Fibroblast of peridontal ligament (primary cell): ENCODE data around the gene SLC38A4.
A peak's percentile ranks its signal among the peaks of the same experiment; 100 is the strongest.
"Not testable (repeated sequence)": the region's sequence is repeated elsewhere in the genome, so short reads cannot be mapped to it uniquely, and the experiment has no call there.

Experiments
- DNase-seq: peaks from one replicate; pipeline ENCODE4 v3.0.0-alpha.2; 2010; ENCODE audit errors: extremely low read depth

Gene SLC38A4, protein sequence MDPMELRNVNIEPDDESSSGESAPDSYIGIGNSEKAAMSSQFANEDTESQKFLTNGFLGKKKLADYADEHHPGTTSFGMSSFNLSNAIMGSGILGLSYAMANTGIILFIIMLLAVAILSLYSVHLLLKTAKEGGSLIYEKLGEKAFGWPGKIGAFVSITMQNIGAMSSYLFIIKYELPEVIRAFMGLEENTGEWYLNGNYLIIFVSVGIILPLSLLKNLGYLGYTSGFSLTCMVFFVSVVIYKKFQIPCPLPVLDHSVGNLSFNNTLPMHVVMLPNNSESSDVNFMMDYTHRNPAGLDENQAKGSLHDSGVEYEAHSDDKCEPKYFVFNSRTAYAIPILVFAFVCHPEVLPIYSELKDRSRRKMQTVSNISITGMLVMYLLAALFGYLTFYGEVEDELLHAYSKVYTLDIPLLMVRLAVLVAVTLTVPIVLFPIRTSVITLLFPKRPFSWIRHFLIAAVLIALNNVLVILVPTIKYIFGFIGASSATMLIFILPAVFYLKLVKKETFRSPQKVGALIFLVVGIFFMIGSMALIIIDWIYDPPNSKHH

DNA sequence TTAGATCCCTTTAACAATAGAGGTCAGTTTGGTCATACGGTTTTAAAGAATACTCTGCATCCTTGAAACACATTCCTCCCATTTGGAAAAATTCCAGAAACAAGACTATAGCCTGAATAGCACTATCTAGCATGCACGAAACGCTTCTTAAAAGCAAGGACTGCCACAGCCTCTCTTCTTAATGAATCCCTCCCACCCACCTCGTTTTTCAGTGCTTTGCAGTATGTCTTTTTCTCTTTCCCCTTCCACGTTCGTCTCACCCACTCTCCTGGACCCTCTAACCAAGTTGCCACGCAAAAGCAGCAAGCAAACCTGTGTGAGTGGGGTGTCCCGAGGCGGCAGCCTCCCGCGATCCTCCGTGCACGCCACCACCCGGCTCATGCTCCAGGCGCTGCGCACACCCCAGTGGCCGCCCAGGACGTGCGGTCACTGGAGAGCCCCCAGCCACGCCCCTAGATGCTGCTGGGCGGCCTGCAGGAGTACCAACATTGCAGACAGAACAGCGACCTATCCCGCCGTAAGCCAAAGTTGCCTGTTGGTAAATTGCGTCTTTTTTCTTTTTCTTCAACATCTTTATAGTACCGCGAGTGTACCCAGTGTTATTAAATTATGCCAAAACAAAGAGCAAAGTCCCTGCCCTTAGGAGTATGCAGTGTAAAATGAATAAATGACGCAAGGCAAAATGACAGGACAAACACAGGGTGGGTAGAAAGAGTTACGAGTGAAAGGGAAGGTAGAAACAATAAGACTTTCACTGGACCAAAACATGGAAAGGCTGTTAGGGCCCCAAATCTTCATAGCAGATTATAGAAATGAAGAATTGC is at the start of gene SLC38A4:
SLC38A4 (minus strand) TSS at position 407 of the 824 bp plus-strand sequence. CDS start 32,926 bp downstream, outside the sequence.
- peak; percentile 36 for DNase-seq

DNA sequence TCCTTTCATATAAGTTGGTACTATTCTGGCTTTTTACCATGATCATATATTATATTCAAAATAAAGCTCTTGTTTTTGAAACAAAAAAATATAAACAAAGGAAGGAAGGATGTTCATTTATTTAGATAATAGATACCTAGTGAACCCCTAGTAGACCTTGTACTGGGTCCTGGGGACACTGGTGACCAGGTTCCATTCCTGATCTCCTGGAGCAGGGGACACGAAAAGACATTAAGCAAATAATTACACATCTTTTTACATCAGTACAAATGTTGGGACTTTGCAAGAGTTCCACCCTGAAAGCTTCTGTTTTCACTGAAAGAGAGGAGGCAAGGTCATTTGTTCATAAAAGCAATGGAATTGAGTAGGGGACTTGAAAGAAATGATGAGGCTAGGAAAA is 49.3 kb upstream of the SLC38A4 start:
- no peak for DNase-seq

DNA sequence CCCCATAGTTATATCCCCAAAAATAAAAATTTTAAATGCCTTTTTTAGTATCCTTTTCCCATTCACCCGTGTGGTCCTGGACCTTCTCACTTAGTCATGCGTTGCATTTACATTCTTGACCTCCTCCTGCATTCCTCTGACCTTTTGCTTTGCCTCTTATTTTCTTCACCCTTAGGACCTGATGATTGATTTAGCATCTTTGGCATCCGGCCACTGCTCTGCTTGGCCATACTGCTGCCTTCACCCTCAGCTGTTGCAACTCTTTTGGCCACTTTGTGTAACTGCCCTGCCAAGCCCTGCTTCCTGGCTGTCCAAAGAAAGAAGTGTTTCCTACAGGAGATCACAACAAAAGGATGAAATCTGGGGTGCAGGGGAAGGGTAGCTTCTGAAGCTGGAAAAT is 48.8 kb upstream of the SLC38A4 start:
- no peak for DNase-seq

DNA sequence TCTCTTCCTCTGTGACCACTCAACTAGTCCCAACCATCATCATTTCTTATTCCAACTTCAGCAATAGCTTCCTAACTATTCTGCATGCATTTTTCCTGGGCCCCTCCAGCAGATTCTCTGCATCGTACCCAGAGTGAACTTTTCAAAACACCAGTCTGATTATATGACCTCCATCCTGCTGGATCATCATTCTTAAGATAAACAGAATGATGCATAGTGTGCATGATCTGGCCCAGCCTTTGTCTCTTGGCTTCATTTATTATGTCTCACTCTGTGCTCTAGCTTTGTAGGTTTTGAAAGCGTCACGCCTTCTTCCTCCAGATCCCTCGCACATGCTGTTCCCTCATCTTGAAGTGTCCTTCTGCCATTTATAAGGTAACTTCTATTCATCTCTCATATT is 46.3 kb upstream of the SLC38A4 start:
- DNase-seq, result no peak

DNA sequence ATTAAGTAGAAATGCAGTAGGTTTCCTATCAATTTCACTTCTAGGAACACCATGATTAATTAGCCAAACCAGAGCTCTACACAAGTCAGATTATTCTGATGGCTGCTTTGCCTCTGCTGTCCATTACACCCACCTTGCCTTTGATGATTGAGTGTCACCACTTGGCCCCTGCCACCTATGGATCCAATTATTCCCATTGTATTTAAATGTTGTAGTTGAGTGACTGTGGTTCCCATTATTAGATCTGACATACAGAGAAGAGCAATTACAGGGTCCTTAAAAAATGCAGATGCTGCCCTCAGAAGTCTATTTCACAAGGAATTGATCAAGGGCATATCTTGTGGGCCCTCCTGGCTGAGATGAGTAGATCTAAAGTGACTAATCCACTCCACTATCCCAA is 39.5 kb upstream of the SLC38A4 start:
- DNase-seq, result no peak

DNA sequence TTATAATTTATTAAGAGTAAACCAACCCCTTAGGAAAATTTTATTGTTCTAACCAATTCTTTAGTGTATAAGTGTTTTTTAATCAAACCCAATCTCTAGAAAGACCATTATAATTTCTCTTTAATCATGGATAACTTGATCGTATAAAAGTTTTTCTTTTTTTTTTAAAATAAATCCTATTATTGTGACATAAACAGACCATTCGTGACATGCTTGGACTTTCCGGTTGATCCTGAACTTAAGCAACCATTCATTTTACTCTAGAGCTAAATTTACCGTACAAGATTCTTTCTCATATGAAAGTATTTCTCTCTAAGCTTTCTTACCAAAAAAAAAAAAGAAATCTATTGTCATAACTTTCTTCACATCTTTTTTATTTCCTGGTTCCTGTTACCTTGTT is 32.6 kb upstream of the SLC38A4 start:
- DNase-seq, result no peak

DNA sequence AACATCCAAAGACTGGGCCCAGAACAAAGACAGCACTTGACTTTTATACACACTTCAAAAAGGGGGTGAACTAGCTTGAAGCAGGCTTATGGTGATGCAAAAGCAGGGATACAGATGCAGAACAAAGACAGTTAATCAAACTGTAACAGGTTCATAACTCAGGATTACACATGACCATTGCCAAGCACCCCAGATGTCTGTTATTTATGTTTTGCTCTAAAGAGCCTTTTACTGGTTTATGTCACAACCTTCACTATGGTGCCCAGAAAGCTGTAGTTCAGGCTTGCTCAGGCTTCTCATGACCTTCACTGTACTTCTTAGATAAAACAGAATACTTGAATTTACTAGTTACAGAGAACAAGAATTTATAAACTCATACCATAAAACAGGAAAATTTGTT is 31.7 kb upstream of the SLC38A4 start:
- DNase-seq, result no peak

DNA sequence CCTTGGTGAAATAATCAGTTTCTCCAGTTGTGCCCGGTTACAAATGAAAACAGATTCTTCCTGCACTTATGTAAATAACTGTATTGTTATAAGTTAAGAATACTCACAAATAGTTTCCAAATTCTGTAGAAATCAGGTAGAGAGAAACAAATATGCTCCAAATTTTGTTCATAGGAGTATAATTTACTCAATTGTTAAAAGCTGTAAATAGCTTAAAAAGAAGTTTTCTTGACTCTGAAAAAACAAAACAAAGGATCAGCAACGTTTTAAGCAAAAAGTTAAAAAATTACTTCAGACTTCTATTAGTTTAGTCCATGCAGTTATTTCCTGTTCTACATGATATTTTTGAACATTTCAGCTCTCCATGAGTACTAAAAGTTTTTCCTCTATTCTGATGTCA is 30.0 kb upstream of the SLC38A4 start:
- DNase-seq, result no peak

DNA sequence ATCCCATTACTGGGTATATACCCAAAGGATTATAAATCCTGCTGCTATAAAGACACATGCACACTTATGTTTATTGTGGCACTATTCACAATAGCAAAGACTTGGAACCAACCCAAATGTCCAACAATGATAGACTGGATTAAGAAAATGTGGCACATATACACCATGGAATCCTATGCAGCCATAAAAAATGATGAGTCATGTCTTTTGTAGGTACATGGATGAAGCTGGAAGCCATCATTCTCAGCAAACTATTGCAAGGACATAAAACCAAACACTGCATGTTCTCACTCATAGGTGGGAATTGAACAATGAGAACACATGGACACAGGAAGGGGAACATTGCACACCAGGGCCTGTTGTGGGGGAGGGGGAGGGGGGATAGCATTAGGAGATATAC is 28.4 kb upstream of the SLC38A4 start:
- not testable (repeated sequence) for DNase-seq

DNA sequence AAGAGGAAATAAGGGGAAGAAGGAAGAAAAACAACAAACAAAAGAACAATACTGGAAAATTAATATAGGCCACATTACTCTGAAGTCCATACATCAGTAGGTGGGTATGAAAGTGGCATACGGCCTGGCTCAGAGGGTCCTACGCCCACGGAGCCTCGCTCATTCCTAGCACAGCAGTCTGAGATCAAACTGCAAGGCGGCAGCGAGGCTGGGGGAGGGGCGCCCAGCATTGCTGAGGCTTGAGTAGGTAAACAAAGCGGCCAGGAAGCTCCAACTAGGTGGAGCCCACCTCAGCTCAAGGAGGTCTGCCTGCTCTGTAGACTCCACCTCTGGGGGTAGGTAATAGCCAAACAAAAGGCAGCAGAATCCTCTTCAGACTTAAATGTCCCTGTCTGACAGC is 23.0 kb upstream of the SLC38A4 start:
- not testable (repeated sequence) for DNase-seq

DNA sequence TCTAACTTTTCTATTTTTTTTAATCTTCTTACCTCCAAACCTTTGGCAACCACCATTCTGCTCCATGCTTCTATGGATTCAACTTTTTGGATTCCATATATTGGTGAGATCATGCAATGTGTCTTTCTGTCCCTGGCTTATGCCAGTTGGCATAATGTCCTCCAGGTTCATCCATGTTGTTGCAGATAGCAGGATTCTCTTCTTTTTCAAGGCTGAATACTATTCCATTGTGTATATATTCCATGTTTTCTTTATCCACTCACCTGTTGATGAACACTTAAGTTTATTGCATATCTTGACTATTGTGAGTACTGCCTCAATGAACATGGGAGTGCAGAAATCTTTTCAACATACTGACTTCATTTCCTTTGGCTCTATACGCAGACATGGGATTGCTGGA is 21.2 kb upstream of the SLC38A4 start:
- DNase-seq, result no peak

DNA sequence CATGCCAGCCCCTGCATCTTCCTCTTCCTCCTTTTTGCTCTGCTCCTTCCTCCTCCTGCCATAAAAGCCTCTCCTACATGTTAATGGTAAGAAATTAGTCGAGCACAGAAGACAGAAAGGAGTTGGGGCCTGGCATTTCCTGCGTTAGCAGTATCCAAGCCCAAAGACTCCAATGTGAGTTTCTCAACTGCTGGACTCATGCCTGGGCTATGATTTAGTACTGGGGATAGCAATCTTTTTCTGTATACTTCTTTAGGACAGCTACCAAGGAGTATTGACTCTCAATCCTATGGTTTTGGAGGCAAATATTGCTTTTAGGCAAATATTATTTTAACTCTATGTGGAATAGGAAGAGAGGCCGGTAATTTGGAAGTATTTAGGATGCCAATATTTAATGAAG is 18.0 kb upstream of the SLC38A4 start:
- peak; percentile 62 for DNase-seq

DNA sequence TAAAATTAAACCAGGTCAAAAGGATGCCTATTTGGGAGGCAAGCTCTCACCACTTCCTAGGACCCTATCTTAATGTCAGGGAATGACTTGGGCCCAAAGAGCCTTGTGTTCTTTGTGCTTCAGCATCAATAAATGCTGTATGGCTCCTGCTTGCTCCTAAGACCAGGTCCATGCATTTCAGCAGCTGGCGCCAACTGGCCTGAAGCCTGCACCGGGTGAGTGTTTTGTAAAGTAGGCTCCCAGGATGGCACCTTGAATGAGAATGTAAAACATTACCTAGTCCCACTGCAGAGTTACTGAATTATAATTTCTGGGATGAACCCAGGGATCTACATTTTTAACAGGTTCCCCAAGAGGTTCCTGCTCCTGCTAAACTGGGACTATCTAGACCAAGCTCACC is 16.1 kb upstream of the SLC38A4 start:
- DNase-seq, result no peak

DNA sequence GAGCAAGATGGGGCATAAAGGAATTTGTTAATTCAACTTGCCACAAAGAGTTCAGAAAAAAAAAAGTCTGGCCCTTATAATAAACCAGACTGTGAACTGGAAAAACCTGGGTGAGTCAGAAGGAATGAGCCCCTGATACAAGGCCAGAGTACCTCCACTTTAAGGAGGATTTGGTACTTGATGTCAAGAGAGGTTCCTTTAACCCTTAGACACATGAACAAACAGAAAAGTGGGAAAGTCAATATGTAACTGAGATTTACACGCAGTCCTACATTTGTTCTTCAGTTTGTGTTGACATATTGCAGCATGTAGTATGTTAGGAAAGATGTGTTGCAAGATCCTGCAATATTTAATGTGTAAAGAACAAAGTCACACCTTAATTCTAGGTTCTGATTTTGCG is 14.2 kb upstream of the SLC38A4 start:
- DNase-seq, result no peak

DNA sequence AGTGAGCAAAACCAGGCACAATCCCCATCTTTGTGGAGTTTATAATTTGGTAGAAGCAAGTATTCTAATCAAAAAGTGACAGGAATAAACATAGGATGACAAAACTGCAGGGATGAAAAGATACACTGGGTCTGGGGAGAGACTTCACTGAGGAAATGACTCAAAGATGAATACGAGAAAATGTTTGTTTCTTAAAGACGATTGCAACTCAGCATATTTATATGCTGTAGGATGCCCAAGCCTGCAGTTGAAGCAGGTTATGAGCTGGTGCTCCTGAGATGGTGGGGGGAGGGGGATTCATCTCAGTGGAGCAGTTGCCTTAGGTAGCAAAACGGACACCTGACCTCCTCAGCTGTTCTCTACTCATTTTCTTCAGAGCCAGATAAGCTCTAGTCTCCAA is 13.4 kb upstream of the SLC38A4 start:
- DNase-seq, result no peak

DNA sequence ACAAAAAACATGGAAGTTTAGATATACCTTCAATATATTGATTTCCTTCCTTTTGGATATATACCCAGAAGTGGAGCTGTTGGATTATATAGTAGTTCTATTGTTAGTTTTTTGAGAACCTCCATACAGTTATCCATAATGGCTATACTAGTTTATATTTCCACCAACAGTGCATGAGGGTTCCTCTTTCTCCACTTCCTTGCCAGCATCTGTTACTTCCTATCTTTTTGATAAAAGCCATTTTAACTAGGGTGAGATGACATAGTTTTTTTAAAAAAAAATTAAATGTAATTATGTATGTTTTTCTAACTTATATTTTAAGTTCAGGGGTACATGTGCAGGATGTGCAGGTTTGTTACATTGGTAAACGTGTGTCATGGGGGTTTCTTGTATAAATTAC is 10.0 kb upstream of the SLC38A4 start:
- no peak for DNase-seq

DNA sequence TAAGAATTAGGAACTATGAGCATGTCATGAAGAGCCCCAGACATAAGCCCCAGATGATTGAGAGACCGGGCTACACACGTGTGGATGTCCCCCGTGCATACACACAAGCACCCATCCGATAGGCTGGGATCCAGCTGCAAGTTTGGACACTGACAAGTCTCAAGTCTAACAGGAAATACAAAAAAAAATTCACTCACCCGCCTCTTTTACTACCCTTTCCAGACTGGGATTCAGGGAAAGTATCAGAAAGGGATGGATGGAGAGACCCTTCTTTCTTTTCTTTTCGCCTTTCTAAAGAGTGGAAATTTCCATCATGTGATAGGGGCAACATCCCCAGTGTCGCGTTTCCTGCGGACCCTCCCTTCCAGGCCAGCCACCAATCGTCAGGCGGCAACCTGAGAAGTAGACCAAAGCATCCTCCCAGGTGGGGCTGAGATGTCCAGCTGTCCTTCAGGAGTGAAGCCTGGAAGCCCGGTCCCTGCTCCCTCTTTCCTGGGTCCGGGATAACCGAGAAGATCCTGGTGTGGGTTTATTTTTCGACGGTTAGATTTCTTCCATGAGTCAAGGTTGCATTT is 6.4 kb upstream of the SLC38A4 start:
- no peak for DNase-seq

DNA sequence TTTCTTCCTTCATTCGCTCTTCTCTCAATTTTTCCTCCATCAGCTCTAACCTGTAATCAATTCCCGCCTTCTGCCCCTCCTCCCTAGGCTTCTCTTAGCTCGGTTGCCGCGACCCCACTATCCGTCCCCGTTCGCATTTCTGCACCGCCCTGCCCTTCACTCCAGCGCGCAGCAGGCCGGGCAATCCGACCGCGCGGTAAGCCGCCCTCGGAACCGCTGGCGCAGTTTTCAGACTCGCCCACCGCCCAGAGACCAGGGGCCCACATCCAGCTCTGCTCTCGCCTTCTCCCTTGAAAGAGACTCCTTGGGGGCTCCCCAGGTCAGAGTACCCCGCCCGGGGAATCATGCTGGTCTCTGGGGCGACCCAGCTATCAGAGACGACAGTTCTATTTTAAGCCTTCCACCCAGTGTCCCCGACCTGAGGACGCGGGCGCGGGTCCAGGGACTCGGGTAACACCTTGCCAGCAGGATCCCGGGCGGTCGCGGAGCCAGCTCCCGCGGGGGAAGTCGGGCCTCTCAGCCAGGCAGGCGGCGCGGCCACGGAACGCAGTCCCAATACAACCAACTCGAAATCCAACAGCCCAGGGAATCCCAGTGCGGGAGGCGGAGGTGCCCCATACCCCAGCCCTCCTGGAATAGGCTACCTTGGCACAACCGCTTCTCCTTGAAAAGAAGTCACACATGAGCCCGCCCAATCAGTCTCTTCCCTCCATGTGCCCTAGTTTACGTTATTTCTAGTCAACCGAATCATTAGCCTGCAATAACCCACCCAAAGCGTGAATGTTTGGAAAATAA is 5.7 kb upstream of the SLC38A4 start:
- no peak for DNase-seq

DNA sequence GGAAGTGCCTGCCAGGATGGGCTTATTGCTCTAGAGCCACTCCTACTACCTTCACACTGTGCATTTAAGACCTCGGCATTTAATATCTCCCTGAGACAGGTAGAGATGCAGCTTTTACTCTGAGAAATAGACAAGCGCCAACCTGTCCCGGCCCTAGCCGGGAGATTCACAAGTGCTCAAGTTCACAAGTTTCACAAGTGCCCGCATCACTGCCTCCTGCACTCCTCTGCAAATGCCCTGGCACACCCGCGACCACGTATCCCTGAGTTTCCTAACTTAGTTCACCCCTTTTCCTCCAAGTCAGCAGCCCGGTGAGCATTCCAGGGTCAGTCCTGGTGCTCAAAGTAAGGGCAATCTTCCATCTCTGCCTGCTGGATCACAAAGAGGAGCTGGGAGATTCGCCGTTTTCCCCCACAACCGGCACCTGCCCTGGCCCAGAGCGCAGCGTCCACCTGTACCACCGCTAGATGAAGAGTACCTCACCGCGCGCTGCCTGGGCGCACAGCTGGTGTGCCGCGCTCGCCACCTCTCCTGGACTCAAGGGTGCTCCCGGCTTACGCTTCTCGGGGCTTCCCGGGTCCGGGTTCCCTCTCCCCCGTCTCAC is 5.0 kb upstream of the SLC38A4 start:
- peak; percentile 14 for DNase-seq

DNA sequence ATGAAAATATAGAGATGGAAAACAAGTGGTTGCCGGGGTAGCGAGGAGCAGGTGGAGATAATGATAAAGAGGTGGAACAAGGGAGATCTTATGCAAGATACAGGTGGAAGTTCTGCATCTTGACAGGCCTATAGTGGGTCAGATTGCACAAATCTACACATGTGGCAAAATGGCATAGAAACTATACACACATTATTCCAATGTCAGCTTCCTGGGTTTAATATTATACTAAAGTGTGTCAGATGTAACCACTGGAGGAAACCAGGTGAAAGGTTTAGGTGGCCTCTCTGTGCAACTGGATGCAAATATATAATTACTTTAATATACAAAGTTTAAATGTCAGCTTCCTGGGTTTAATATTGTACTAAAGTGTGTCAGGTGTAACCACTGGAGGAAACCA is 1.1 kb downstream of the SLC38A4 start:
- no peak for DNase-seq

DNA sequence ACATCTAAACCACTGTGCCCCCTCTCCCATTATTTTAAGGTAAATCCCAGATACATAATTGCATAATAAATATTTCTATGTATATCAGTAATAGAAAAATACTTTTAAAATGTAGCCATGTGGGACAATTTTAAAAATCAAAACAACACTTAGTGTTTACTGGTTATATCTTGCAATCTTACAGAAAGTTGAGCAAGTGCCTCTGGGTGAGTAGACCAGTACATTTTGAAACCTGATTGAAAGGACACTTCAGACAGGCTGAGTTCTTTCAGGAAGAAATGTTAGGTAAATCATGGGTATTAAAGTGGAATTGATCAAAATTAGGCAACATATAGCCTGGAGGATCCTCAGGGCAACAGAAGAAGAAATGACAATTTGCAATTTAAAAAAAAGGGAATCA is 7.2 kb downstream of the SLC38A4 start:
- peak; percentile 3 for DNase-seq
